GM12878 (cell line): ENCODE data around the gene SORCS2. TPM values are rescaled to one million over a fixed set of nuclear protein-coding genes. Genes with fewer than 3 reads are reported as not detected.

Source experiments
- ATAC-seq: fragments of 200-7000 bp; cut with Tn5 transposase; 3 replicates; pipeline ENCODE4 v1.9.1; 2020; ENCODE audit warnings: mild to moderate bottlenecking, moderate library complexity
- BruUV-seq: library from RNA; stranded (reverse); fragments of 400-500 nt; replicated peaks from 2 replicates; lab custom pipeline; 2021; lab: Mats Ljungman, UMichigan
- CTCF ChIA-PET: fragments of 300-600 bp; sonication (Branson Sonifier 250); formaldehyde crosslinking; extraction: SDS; loops from one replicate; lab custom pipeline; 2021; ENCODE audit warnings: inconsistent platforms; lab: Yijun Ruan, JAX
- POLR2A ChIA-PET: fragments of 350-600 bp; formaldehyde crosslinking; extraction: SDS; loops from one replicate; lab custom pipeline; 2021; ENCODE audit warnings: inconsistent platforms; lab: Charles Lee
- RAD21 ChIA-PET: fragments of 300-600 bp; sonication (Branson Sonifier 250); formaldehyde crosslinking; loops from one replicate; lab custom pipeline; 2023; ENCODE audit warnings: antibody characterized with exemption; ENCODE audit not compliant: unreplicated experiment; lab: Charles Lee
- SMC1A ChIA-PET: fragments of 300-600 bp; sonication (Branson Sonifier 250); formaldehyde crosslinking; loops from one replicate; lab custom pipeline; 2023; ENCODE audit not compliant: unreplicated experiment, uncharacterized antibody; lab: Charles Lee
- DNase-seq: peaks from one replicate; pipeline ENCODE4 v3.0.0-alpha.2; 2011; ENCODE audit warnings: low read depth, low spot score
- FAIRE-seq: peaks from 3 replicates; lab custom pipeline; 2011; peaks lifted over from hg19 to GRCh38; lab: Jason Lieb, UNC
- H2AFZ ChIP-seq: 2 replicates; pipeline ENCODE4 v1.6.0; 2011; ENCODE audit warnings: low read depth, low read length, control low read depth; ENCODE audit not compliant: control insufficient read depth
- H3K27ac ChIP-seq: 2 replicates; pipeline ENCODE4 v1.5.1; 2011; ENCODE audit warnings: control low read depth; ENCODE audit not compliant: control insufficient read depth, insufficient read depth
- H3K27me3 ChIP-seq, 2 experiments: replicated peaks in 1 of 2; 2 replicates each; pipeline versions ENCODE4 v1.6.0 to v1.6.1; 2011; ENCODE audit warnings: low read length in 1 of 2; ENCODE audit not compliant: control insufficient read depth in 2 of 2, insufficient read depth in 2 of 2
- H3K36me3 ChIP-seq, 2 experiments: 2 replicates each; pipeline ENCODE4 v1.5.1; 2011; ENCODE audit warnings: low read length in 1 of 2; ENCODE audit not compliant: control insufficient read depth in 2 of 2, insufficient read depth in 2 of 2
- H3K4me1 ChIP-seq: 2 replicates; pipeline ENCODE4 v1.6.1; 2011; ENCODE audit warnings: mild to moderate bottlenecking, low read length, moderate library complexity, mixed read lengths; ENCODE audit not compliant: control insufficient read depth, insufficient read depth
- H3K4me2 ChIP-seq: 2 replicates; pipeline ENCODE4 v1.6.0; 2011; ENCODE audit warnings: control low read depth; ENCODE audit not compliant: control insufficient read depth, insufficient read depth
- H3K4me3 ChIP-seq: fragments of 200-600 bp; sonication (generic); 2 replicates; pipeline ENCODE4 v1.5.1; 2016
- H3K79me2 ChIP-seq: 2 replicates; pipeline ENCODE4 v1.6.0; 2011; ENCODE audit warnings: low read length; ENCODE audit not compliant: control insufficient read depth, insufficient read depth
- H3K9ac ChIP-seq: 2 replicates; pipeline ENCODE4 v1.8.0; 2011; ENCODE audit warnings: low read length, control low read depth, mixed read lengths; ENCODE audit not compliant: control insufficient read depth, insufficient read depth
- H3K9me3 ChIP-seq: replicated peaks from 3 replicates; pipeline ENCODE4 v1.5.1; 2011; ENCODE audit warnings: mild to moderate bottlenecking, low read length; ENCODE audit not compliant: control insufficient read depth, insufficient read depth
- H4K20me1 ChIP-seq: 2 replicates; pipeline ENCODE4 v1.6.0; 2011; ENCODE audit not compliant: control insufficient read depth, insufficient read depth
- ATF7 ChIP-seq: fragments of 450-650 bp; IDR thresholded peaks from 2 replicates; pipeline ENCODE4 v1.6.1; 2016; ENCODE audit warnings: low read depth, mild to moderate bottlenecking
- CEBPB ChIP-seq, 2 experiments: fragments of 150-350 bp in 1 of 2; IDR thresholded peaks; 2 replicates each; pipeline ENCODE4 v1.6.1; 2012 to 2014; ENCODE audit warnings: low read depth in 2 of 2, low read length in 2 of 2, borderline replicate concordance in 1 of 2, inconsistent platforms in 1 of 2
- CHD4 ChIP-seq: fragments of 200-600 bp; sonication (generic); IDR thresholded peaks from 2 replicates; pipeline ENCODE4 v1.6.1; 2016; ENCODE audit warnings: mild to moderate bottlenecking
- EED ChIP-seq: sonication (generic); IDR thresholded peaks from 2 replicates; pipeline ENCODE4 v1.6.1; 2016; ENCODE audit warnings: antibody characterized with exemption, low read depth
- ESRRA ChIP-seq: IDR thresholded peaks from 2 replicates; pipeline ENCODE4 v1.6.1; 2012; ENCODE audit warnings: mild to moderate bottlenecking, low read length, improper control_type of control experiment
- GABPA ChIP-seq: IDR thresholded peaks from 2 replicates; pipeline ENCODE4 v1.6.1; 2014; ENCODE audit warnings: antibody characterized with exemption, low read depth, mild to moderate bottlenecking, inconsistent platforms
- HDAC2 ChIP-seq: fragments of 200-600 bp; sonication (generic); IDR thresholded peaks from 2 replicates; pipeline ENCODE4 v1.6.1; 2017
- NR2F1 ChIP-seq: fragments of 450-650 bp; conservative IDR thresholded peaks from 2 replicates; pipeline ENCODE4 v1.6.1; 2017; ENCODE audit warnings: mild to moderate bottlenecking
- PAX5 ChIP-seq: IDR thresholded peaks from 2 replicates; pipeline ENCODE4 v1.6.1; 2011; ENCODE audit warnings: low read depth, low read length, borderline replicate concordance
- POLR2AphosphoS5 ChIP-seq: IDR thresholded peaks from 2 replicates; pipeline ENCODE4 v1.6.1; 2011; ENCODE audit warnings: mild to moderate bottlenecking, low read length, inconsistent platforms
- REST ChIP-seq: IDR thresholded peaks from 2 replicates; pipeline ENCODE4 v1.6.1; 2012; ENCODE audit warnings: mild to moderate bottlenecking, low read depth, low read length
- RFX5 ChIP-seq: IDR thresholded peaks from 2 replicates; pipeline ENCODE4 v1.6.1; 2011; ENCODE audit warnings: low read depth, low read length, improper control_type of control experiment
- SMC3 ChIP-seq: IDR thresholded peaks from 2 replicates; pipeline ENCODE4 v1.6.1; 2011; ENCODE audit warnings: low read length, improper control_type of control experiment, borderline replicate concordance
- STAT1 ChIP-seq: fragments of 450-650 bp; conservative IDR thresholded peaks from 2 replicates; pipeline ENCODE4 v1.6.1; 2014; ENCODE audit warnings: antibody characterized with exemption, mild to moderate bottlenecking
- YBX1 ChIP-seq: fragments of 450-650 bp; IDR thresholded peaks from 2 replicates; pipeline ENCODE4 v1.6.1; 2016; ENCODE audit warnings: antibody characterized with exemption
- YY1 ChIP-seq: IDR thresholded peaks from 2 replicates; pipeline ENCODE4 v1.6.1; 2011; ENCODE audit warnings: low read depth, mild to moderate bottlenecking, low read length
- ZBTB40 ChIP-seq: fragments of 450-650 bp; IDR thresholded peaks from 2 replicates; pipeline ENCODE4 v1.6.1; 2016; ENCODE audit warnings: mild to moderate bottlenecking, moderate library complexity, borderline replicate concordance
- ZNF384 ChIP-seq: IDR thresholded peaks from 2 replicates; pipeline ENCODE4 v1.6.1; 2012; ENCODE audit warnings: low read depth, mild to moderate bottlenecking, low read length, improper control_type of control experiment, borderline replicate concordance
- WGBS: methylation state at CpG from one replicate; pipeline ENCODE4 v1.1.6; 2016; ENCODE audit warnings: low lambda C conversion rate; ENCODE audit not compliant: insufficient replicate concordance, insufficient coverage; ENCODE audit errors: missing lambda C conversion rate; 5-methylcytosine and 5-hydroxymethylcytosine counted together
- in situ Hi-C: fragments of 300-500 bp; cut with MboI; formaldehyde crosslinking; loops from 9 replicates; pipeline ENCODE4 v1.14.3; 2018; ENCODE audit warnings: mixed read lengths
- intact Hi-C: fragments of 100-400 bp; cut with micrococcal nuclease; formaldehyde crosslinking; loops from one replicate; pipeline ENCODE4 v1.14.2; 2022; ENCODE audit not compliant: unreplicated experiment
- polyA plus RNA-seq, 11 experiments: library from polyadenylated mRNA; depleted of rRNA in 4 of 11; unstranded in 6 of 11; stranded (reverse) in 5 of 11; fragments of >200 nt; fragmentation: Nextera tagmentation in 4 of 11; fragmentation: Illumina TruSeq in 1 of 11; extraction: Ambion mirVana in 4 of 11; extraction: Trizol in 1 of 11; gene quantifications; 1 replicate in 1 of 11; 2 replicates in 10 of 11; pipeline versions ENCODE4 v1.2.1 to v1.2.3, GENCODE V29; 2011 to 2016; ENCODE audit warnings: inconsistent platforms in 2 of 11, missing spikeins in 2 of 11, low read depth in 1 of 11
- total RNA-seq, 4 experiments: library from RNA; depleted of rRNA in 3 of 4; stranded (reverse); fragments of >200 nt in 3 of 4; fragmentation: Illumina TruSeq in 1 of 4; extraction: Trizol in 1 of 4; gene quantifications; 2 replicates each; pipeline versions ENCODE4 v1.2.1 to v1.2.3, GENCODE V29; 2013 to 2021

SORCS2 gene
- total and polyA plus RNA-seq, 10 of the 15 experiments (the other 5 are each of a cell fraction or from before 2014, with no cell fraction given): 0.01 to 0.15 (median 0.05) TPM; not detected in 5

GRCh38 chr4:7734651-7735260, 542.4 kb downstream of the SORCS2 start (continued):
- TF ChIP-seq EED: no peak
- TF ChIP-seq, all 136 proteins: peak for 0

GRCh38 chr4:7735395-7735794, 543.1 kb downstream of the SORCS2 start:
- Histone ChIP-seq H2AFZ (no peak overlapping the region), H3K79me2 (no peaks in the 10 kb centered on the region), H3K36me3 (no peaks in the 10 kb centered on the region), H3K9me3 (no peaks in the 10 kb centered on the region), H3K9ac (no peak overlapping the region), H3K4me1 (no peaks in the 10 kb centered on the region), H3K4me2 (no peak overlapping the region), H3K27ac (no peak overlapping the region), H3K4me3 (no peak overlapping the region), H3K27me3 (no peaks in the 10 kb centered on the region; a peak in 2 of 4 replicates), H4K20me1 (no peaks in the 10 kb centered on the region)
- no TSS peak for BruUV-seq
- ChIA-PET CTCF (no interaction called here), SMC1A (no interaction called here), POLR2A (no interaction called here), RAD21 (no interaction called here)
- no peak for ATAC-seq
- 29% methylated on average over 5 of the region's 5 CpGs for WGBS
- intact Hi-C loops: no loop called here
- no peak for DNase-seq
- in situ Hi-C loops: no loop called here
- no peak for FAIRE-seq
- TF ChIP-seq ZBTB40: no peak
- TF ChIP-seq HDAC2: no peak
- no peak for TF ChIP-seq ESRRA
- no peak for TF ChIP-seq YY1
- TF ChIP-seq CHD4: no peak
- TF ChIP-seq STAT1: no peak
- no peak for TF ChIP-seq POLR2AphosphoS5
- no peak for TF ChIP-seq ATF7
- no peak for TF ChIP-seq GABPA
- no peak for TF ChIP-seq CEBPB (IDR thresholded peaks at IDR 0.05; ENCODE audit: borderline replicate concordance in 1 of 2, low read depth in 2 of 2, low read length in 2 of 2)
- TF ChIP-seq ZNF384: no peak
- TF ChIP-seq REST: no peak
- TF ChIP-seq SMC3: no peak
- TF ChIP-seq NR2F1: no peak
- TF ChIP-seq PAX5: no peak
- TF ChIP-seq YBX1: no peak
- no peak for TF ChIP-seq RFX5
